Measurements from ENCODE around the gene RAB33A.

GRCh38 chrX:130167040-130167439, 4.7 kb upstream of the RAB33A start:
- TF ChIP-seq CTCF (IDR thresholded peaks at IDR 0.05) (no peak), POLR2A (IDR thresholded peaks at IDR 0.05; ENCODE audit: low read length) (no peak), REST (IDR thresholded peaks at IDR 0.05) (no peak), BHLHE40 (IDR thresholded peaks at IDR 0.05; ENCODE audit: low read depth, low read length) (no peak), ZSCAN20 (CRISPR knock-in tag; IDR thresholded peaks at IDR 0.05) (no peak), GATA3 (IDR thresholded peaks at IDR 0.05; ENCODE audit: borderline replicate concordance) (no peak)
